SU-DHL-6 (cell line): ENCODE data around the gene TENM4.

Experiments used
- H2AFZ ChIP-seq: fragments of 200-600 bp; sonication (generic); 2 replicates; pipeline ENCODE4 v1.6.1; 2014; ENCODE audit warnings: low read depth, mild to moderate bottlenecking, moderate library complexity, mixed read lengths, antibody characterized with exemption, low read length; ENCODE audit not compliant: severe bottlenecking
- H3F3A ChIP-seq: fragments of 200-600 bp; shearing (Covaris generic); 2 replicates; pipeline ENCODE4 v1.6.0; 2016; ENCODE audit warnings: antibody characterized with exemption, mild to moderate bottlenecking; ENCODE audit not compliant: insufficient read depth
- H3K27ac ChIP-seq: fragments of 200-600 bp; sonication (generic); 2 replicates; pipeline ENCODE4 v1.5.1; 2016; ENCODE audit warnings: low read depth, mild to moderate bottlenecking, low read length, moderate library complexity, mixed read lengths
- H3K27me3 ChIP-seq: fragments of 200-600 bp; sonication (generic), shearing (Covaris generic); 2 replicates; pipeline ENCODE4 v1.6.0; 2014; ENCODE audit warnings: mild to moderate bottlenecking, low read length
- H3K36me3 ChIP-seq: fragments of 200-600 bp; sonication (generic); 2 replicates; pipeline ENCODE4 v1.6.1; 2014; ENCODE audit warnings: mild to moderate bottlenecking, low read length, mixed read lengths
- H3K4me2 ChIP-seq: fragments of 300-600, 200-600 bp; shearing (Covaris generic), sonication (generic); 2 replicates; pipeline ENCODE4 v1.6.0; 2014; ENCODE audit warnings: low read length, low read depth, mild to moderate bottlenecking; ENCODE audit not compliant: poor library complexity, severe bottlenecking
- H3K4me3 ChIP-seq: fragments of 200-600 bp; sonication (generic); 2 replicates; pipeline ENCODE4 v1.5.1; 2014; ENCODE audit warnings: antibody characterized with exemption, low read length, mild to moderate bottlenecking, mixed read lengths; ENCODE audit not compliant: insufficient read depth, poor library complexity, severe bottlenecking
- H3K79me2 ChIP-seq: fragments of 200-600 bp; sonication (generic); 2 replicates; pipeline ENCODE4 v1.6.1; 2014; ENCODE audit warnings: mild to moderate bottlenecking, low read length, moderate library complexity; ENCODE audit not compliant: insufficient read depth
- H3K9ac ChIP-seq: fragments of 200-600 bp; sonication (generic); 2 replicates; pipeline ENCODE4 v1.7.0; 2014; ENCODE audit warnings: mild to moderate bottlenecking, low read length
- H3K9me2 ChIP-seq: fragments of 200-600 bp; sonication (generic); replicated peaks from 2 replicates; pipeline ENCODE4 v1.6.1; 2014; ENCODE audit warnings: low read length; ENCODE audit not compliant: insufficient read depth
- H3K9me3 ChIP-seq: fragments of 200-600 bp; sonication (generic); 2 replicates; pipeline ENCODE4 v1.6.1; 2014; ENCODE audit warnings: low read length, mixed read lengths; ENCODE audit not compliant: insufficient read depth
- H4K20me1 ChIP-seq: fragments of 200-600 bp; sonication (generic); 2 replicates; pipeline ENCODE4 v1.6.1; 2014; ENCODE audit warnings: low read depth, mild to moderate bottlenecking, antibody characterized with exemption, low read length, moderate library complexity, mixed read lengths
- EZH2phosphoT487 ChIP-seq: fragments of 200-600 bp; sonication (generic), shearing (Covaris generic); conservative IDR thresholded peaks from 2 replicates; pipeline ENCODE4 v1.6.1; 2018; ENCODE audit warnings: mild to moderate bottlenecking, antibody characterized with exemption, low read length, moderate library complexity, mixed read lengths
- TF ChIP-seq, protein P1 (sequence below): fragments of 200-600 bp; sonication (generic); IDR thresholded peaks from one replicate; pipeline ENCODE4 v1.5.1; 2017; ENCODE audit warnings: antibody characterized with exemption, mild to moderate bottlenecking, low read length, moderate library complexity; ENCODE audit not compliant: insufficient read depth, poor library complexity, severe bottlenecking

The TENM4 gene

DNA sequence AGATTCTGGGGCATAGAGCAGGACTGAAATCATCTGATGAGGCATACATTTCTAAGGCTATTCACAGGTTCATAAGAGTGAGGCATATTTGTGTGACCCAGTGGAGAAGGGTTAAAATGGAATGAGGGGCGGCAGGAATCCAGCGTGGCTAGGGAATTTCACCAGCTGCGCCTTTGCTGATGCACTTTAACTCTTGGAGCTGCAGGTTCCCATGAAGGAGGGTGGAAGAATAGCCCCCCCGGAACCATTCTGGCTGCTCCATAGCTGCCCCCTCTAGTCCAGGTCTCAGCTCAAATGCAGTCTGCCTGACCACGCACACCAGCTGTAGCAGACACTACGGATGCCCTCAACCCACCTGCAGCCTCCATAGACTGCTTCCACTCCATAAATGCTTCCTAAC, 31.5 kb downstream of the TENM4 start:
- TF ChIP-seq, protein P1, sequence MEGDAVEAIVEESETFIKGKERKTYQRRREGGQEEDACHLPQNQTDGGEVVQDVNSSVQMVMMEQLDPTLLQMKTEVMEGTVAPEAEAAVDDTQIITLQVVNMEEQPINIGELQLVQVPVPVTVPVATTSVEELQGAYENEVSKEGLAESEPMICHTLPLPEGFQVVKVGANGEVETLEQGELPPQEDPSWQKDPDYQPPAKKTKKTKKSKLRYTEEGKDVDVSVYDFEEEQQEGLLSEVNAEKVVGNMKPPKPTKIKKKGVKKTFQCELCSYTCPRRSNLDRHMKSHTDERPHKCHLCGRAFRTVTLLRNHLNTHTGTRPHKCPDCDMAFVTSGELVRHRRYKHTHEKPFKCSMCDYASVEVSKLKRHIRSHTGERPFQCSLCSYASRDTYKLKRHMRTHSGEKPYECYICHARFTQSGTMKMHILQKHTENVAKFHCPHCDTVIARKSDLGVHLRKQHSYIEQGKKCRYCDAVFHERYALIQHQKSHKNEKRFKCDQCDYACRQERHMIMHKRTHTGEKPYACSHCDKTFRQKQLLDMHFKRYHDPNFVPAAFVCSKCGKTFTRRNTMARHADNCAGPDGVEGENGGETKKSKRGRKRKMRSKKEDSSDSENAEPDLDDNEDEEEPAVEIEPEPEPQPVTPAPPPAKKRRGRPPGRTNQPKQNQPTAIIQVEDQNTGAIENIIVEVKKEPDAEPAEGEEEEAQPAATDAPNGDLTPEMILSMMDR = no peak
- TF ChIP-seq EZH2phosphoT487 = no peak
- H4K20me1 ChIP-seq = no peaks in the 10 kb centered on the region
- no peaks in the 10 kb centered on the region for H3F3A ChIP-seq
- H3K27ac ChIP-seq = no peak overlapping the region
- H3K4me3 ChIP-seq = no peak overlapping the region
- no peaks in the 10 kb centered on the region for H3K36me3 ChIP-seq
- H3K9me3 ChIP-seq = no peaks in the 10 kb centered on the region
- no peak overlapping the region for H3K9ac ChIP-seq
- no peak overlapping the region for H3K4me2 ChIP-seq
- no peaks in the 10 kb centered on the region for H3K9me2 ChIP-seq
- H2AFZ ChIP-seq = no peak overlapping the region
- no peaks in the 10 kb centered on the region for H3K79me2 ChIP-seq
- H3K27me3 ChIP-seq = no peaks in the 10 kb centered on the region

DNA sequence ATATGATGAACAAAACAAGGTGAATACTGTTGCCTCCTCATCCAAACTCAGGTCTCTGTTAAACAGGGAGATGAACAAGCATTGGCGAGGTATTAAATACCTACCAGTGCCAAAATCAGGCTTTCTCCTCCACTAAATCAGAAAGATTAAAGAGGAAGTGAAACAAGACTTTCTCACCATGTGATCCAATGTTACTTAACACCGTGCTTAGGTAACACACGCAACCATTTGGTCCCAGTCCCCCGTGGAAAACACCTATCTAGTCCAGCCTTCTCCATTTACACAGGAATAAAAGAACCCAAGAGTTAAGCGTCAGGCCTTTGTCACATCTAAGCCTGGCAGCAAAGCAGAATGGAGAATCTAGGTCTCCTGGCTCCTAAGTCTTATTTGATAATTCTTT, 34.5 kb downstream of the TENM4 start:
- Histone ChIP-seq H3K9me2 (no peaks in the 10 kb centered on the region), H2AFZ (no peak overlapping the region), H4K20me1 (no peaks in the 10 kb centered on the region), H3F3A (no peaks in the 10 kb centered on the region), H3K79me2 (no peaks in the 10 kb centered on the region), H3K27me3 (no peaks in the 10 kb centered on the region), H3K4me3 (no peak overlapping the region), H3K36me3 (no peaks in the 10 kb centered on the region), H3K9ac (no peak overlapping the region), H3K9me3 (no peaks in the 10 kb centered on the region), H3K27ac (no peak overlapping the region), H3K4me2 (no peak overlapping the region)
- TF ChIP-seq, protein P1 = no peak
- no peak for TF ChIP-seq EZH2phosphoT487

DNA sequence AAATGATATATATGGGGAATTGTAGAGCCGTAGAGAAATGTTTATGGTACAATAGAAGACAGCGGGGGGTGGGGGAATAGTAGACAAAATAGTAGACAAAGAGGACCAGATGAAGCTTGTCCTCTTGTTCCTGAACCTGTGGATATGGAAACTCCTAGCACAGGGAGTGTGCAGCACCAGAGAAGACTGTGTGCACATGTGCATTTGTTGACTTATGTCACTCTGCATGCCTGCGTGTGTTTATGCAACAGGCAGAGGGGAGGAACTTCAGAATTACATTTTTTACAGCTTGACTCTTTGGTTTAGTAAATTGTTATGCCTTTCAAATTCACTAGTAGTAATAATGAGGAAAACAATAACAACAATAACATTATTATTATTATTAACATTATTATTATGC, 36.0 kb downstream of the TENM4 start:
- H3K9ac ChIP-seq = no peak overlapping the region
- TF ChIP-seq, protein P1 = no peak
- no peak for TF ChIP-seq EZH2phosphoT487
- no peaks in the 10 kb centered on the region for H3K79me2 ChIP-seq

More for the DNA sequence above, 36.0 kb downstream of the TENM4 start:
- H3F3A ChIP-seq = no peaks in the 10 kb centered on the region
- H3K9me3 ChIP-seq = no peaks in the 10 kb centered on the region
- H3K9me2 ChIP-seq = no peaks in the 10 kb centered on the region
- no peaks in the 10 kb centered on the region for H3K27me3 ChIP-seq
- no peak overlapping the region for H3K27ac ChIP-seq
- no peaks in the 10 kb centered on the region for H3K36me3 ChIP-seq
- no peak overlapping the region for H2AFZ ChIP-seq
- H3K4me2 ChIP-seq = no peak overlapping the region
- no peaks in the 10 kb centered on the region for H4K20me1 ChIP-seq
- H3K4me3 ChIP-seq = no peak overlapping the region
